Erythroblast (primary cell): ENCODE results near the gene ANKRD55.
"Not testable (repeated sequence)": the region's sequence is repeated elsewhere in the genome, so short reads cannot be mapped to it uniquely, and the experiment has no call there.

ENCODE experiments used
- DNase-seq, 2 experiments: peaks; one replicate each; lab custom pipeline; 2025; lab: John Stamatoyannopoulos, UW
- GATA1 ChIP-seq: IDR thresholded peaks from 2 replicates; pipeline ENCODE4 v1.6.1; 2011; ENCODE audit warnings: low read depth, mild to moderate bottlenecking, control low read depth, low read length, moderate library complexity
- POLR2A ChIP-seq: IDR thresholded peaks from 2 replicates; pipeline ENCODE4 v1.6.1; 2011; ENCODE audit warnings: mild to moderate bottlenecking, low read length

The ANKRD55 gene

DNA sequence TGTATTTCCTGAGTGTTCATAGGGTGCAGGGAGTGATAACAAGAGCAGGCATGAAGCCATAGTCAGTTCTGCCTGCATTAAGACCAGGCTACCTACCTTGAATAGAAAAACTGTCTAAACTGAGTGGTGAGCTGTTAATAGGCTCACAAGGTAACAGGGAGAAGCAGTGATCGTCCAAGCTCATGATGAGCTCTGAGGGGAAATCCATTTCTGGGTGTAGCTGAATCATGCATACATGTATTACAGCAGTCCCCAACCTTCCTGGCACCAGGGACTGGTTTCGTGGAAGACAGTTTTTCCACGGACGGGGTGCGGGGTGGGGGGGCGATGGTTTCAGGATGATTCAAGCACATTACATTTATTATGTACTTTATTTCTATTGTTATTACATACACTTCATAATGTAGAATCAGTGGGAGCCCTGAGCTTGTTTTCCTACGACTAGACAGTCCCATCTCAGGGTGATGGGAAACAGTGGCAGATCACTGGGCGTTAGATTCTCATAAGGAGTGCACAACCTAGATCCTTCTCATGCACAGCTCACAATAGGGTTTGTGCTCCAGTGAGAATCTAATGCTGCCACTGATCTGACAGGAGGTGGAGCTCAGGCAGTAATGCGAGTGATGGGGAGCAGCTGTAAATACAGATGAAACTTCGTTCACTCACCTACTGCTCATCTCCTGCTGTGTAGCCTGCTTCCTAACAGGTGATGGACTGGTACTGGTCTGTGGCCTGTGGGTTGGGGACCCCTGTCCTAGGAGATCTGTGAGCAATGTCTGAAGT is 138.4 kb downstream of the ANKRD55 start:
- no peak for DNase-seq
- TF ChIP-seq GATA1, result no peak
- TF ChIP-seq POLR2A, result no peak

DNA sequence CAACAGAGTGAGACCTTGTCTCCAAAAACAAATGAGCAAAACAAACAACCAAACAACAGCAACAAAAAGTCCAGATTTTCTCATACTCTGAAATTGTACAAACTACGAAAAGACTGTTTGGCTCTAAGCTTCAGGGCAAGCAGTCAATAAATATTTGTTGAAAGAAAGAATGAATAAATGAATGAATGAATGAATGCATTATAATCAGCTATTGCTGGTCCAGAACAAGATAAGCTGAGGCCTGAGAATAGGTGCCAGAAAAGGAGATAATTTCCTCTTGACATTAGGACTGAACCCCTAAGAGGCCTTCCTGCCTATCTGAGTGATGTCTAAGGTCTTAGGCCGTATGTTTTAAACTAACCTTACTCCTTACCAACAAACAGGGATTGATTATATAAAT is 139.2 kb downstream of the ANKRD55 start:
- DNase-seq, result no peak
- TF ChIP-seq GATA1 (no peak), POLR2A (no peak)

DNA sequence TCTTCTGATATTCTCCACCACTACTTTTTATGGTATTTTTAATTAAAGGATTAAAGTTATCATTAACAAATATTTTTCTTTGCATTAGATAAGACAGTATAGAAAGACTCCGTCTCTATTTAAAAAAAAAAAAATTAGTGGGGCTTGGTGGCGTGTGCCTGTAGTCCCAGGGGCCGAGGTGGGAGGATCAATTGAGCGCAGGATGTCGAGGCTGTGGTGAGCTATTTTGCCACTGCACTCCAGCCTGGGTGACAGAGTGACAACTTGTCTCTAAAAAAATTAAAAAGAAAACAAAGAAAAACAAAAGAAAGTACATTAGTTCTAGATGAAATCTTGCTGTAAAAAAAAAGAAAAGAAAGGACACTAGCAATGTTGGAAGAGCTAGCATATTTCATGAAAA is 141.0 kb downstream of the ANKRD55 start:
- no peak for TF ChIP-seq POLR2A
- TF ChIP-seq GATA1, result no peak
- no peak for DNase-seq

DNA sequence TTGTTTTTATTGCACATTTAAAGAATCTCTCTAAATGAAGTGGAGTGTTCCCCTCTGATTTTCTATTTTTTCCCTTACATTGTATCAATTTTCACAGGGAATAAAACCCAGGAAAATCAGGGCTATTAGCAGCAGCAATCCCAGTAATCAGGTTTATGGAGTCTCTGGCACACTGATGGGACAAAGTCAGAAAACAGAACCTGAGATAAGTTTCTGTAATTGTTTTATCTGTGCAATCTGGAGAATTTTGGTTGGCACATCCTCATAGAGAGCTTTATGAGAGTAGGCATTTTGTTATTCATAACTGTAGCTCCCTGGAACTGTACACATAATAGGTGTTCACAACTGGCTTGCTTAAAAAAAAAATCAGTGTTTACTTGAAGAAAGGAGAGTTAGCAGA is 141.5 kb downstream of the ANKRD55 start:
- TF ChIP-seq GATA1, result no peak
- TF ChIP-seq POLR2A, result no peak
- DNase-seq, result no peak

DNA sequence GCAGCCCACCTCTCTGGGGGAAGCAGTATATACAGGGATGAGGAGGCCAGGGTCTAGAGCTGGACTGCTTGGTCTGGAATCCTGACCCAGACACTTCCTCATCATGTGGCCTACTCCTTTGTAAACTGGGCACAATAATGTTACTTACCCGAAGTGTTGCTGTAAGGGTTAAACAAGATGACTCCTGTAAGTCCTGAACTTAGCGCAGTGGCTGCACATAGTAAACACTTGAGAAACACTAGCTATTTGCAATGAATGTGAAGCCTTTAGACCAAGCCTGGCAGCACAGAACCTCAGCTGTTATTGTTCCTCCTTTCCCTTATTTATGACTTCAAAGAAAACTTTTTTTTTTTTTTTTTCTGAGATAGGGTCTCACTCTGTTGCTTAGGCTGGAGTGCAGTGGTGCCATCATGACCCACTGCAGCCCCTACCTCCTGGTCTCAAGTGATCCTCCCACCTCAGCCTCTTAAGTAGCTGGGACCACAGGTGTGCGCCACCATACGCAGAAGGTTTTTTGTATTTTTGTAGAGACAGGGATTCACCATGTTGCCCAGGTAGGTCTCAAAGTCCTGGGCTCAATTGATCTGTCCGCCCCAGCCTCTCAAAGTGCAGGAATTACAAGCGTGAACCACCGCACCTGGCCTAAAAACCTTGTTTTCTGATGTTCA is 142.2 kb downstream of the ANKRD55 start:
- TF ChIP-seq GATA1, result no peak
- no peak for TF ChIP-seq POLR2A
- no peak for DNase-seq

DNA sequence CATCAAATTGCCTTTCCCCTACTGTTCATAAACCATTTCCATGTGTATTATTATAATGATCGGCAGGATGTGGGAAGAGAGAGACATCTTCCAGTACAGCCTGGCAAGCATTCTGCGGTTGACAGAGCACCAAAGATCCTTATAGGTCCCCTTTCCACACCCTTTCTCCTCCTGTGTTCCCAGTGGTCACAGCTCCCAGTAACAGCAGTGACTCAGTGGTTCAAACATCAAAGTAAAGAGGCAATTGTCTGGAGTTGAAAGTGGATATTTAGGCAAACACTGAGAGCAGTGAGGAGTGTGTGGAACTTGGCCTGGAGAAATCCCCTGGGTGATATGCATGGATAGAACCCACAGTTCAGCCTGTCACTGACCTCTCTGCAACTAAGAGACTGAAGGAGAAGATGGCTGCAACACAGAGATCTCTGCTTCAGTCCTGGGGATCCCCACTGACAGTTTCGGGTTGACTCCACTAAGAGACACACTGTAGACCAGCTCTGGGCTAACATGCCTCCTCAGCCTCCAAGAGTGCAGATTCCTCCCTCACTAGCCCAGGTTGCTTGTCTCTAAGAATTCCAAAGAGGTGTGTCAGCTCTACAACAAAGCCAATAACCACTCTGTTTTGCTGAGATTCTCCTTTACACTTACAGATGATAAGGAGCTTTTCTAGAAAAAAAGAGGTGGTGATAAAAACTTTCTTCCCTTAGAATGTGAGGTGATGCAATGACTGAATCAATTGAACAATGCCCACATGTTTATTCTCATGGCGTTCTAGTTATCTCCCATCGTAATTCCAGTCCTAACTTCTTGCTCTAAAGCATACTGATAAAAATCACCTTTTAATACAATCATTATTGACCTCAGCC is 143.9 kb downstream of the ANKRD55 start:
- no peak for DNase-seq

DNA sequence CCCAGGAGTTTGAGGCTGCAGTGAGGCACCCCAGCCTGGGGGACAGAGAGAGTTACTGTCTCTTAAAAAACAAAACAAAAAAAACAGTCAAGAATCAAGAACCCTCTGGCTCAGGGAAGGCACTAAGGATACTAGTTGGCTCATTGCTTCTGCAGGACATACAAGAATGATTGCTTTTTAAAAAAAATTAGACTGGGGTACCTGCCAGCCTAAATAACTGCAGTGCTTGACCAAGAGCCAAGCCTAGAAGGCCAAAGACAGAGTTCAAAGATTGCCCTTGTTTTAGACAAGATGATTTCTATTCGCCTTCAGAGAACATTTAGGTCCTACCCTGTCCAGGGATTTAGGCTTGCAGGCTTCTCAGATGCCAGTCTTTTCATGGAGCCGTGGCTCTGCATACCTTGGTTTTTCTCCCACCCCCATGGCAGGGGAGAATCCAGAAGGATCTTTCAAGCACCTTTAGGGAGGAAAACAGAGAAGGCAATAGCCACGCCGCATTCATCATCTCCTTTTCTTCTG is 144.6 kb downstream of the ANKRD55 start:
- TF ChIP-seq GATA1 (no peak), POLR2A (no peak)
- DNase-seq, result no peak

More for the DNA sequence above, 143.9 kb downstream of the ANKRD55 start:
- no peak for TF ChIP-seq GATA1
- TF ChIP-seq POLR2A, result no peak

DNA sequence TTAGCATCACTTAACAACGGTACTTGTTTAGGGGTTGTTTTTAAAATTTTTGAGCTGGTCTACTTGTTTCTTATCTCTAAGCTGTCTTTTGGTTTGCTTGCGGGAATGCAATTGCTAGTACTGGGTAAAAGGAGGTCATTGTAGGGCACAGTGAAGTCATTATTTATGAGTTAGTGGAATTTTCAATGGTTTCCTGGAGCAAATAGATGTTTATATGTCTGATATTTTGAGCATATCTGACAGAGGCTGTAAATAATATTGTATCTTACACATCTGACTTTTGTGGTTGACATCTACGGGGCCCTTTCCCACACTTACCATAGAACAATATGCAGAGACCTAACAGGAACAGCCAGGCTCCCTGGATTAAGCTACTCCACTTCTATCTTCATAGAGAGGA is 147.9 kb downstream of the ANKRD55 start:
- no peak for DNase-seq
- TF ChIP-seq GATA1, result no peak
- no peak for TF ChIP-seq POLR2A

DNA sequence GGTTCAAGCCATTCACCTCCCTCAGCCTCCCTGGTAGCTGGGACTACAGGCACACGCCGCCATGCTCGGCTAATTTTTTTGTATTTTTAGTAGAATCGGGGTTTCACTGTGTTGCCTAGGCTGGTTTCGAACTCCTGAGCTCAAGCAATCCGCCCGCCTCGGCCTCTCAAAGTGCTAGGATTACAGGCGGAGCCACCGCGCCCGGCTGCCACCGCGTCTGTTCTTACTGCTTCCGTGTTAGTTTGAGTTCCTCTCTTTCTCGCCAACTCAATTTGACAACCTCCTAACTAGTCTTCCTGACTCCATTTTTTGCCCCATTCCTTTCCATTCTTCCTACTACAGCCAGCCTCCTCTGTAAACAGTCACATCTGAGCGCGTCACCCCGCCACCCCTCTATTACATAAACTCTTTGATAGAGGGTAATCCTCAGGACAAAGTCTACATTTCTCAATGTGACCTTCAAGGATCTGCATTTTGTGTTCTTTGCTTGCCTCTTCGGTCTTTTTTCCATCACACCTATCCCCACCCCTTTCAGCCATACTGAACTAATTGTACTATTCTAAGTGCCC is 149.8 kb downstream of the ANKRD55 start:
- DNase-seq, result no peak

DNA sequence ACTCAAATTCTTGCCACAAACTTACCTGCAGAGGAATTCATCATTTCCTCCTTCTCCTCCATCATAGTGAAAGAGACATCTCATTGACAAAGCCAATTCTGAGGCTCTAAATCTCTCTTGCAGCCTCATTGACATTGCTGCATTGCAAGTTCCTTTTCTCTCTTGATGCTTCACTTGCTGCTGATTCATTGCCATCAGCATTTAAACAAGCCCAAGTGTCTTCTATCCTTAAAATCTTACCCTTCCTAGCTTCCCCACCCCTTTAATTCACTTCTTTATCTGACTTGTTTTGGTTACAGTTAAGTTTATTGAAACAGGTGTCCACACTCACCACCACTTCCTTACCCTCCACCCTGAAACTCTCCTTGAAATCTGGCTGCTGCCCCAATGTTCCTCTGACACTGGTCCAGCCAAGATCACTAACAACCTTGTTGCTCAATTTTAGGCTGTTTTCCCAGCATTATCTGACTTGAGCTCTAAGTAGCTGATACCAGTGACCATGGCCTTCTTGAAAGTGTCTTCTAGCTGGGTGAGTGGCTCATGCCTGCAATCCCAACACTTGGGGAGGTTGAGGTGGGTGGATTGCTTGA is 152.0 kb downstream of the ANKRD55 start:
- DNase-seq, result not testable (repeated sequence)

More for the DNA sequence above, 149.8 kb downstream of the ANKRD55 start:
- TF ChIP-seq GATA1, result no peak
- no peak for TF ChIP-seq POLR2A

DNA sequence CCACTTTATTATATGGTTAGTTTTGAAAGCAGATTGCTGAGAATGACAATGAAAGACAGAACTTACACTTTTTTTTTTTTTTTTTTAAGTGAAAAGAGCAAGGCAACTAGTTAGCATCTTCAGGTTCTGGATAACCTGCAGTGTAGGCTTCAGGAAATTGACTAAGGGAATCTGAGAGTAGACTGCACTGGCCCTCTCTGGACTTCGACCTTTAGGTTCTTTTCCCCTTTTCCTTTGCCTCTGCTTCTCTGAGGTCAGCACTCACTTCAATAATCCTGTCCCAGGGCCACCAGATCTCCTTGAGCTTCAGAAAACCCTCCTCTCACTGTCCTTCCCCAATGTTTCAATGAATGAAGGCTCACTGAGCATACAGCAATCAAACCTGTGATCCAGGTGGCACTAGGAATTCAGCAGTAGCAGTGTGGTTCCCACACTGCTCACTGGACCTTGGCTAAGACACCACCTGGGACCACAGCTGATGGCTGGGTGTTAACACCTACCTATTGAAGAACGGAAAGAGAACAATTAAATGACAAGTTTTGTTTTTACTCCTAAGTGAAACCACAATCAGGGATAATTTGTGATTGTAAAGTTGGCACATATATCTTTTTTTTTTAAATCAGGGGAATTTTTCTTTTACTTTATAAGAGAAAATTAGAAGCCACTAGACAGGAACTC is 152.6 kb downstream of the ANKRD55 start:
- no peak for DNase-seq
- TF ChIP-seq GATA1 (no peak), POLR2A (no peak)

DNA sequence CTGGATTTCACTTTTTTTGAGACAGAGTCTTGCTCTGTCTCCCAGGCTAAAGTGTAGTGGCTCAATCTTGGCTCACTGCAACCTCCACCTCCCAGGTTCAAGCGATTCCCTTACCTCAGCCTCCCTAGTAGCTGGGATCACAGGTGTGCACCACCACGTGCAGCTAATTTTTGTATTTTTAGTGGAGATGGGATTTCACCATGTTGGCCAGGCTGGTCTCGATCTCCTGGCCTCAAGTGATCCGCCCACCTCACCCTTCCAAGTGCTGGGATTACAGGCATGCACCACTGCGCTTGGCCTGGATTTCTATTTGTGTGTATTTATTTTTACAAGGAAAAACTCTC is 154.0 kb downstream of the ANKRD55 start:
- not testable (repeated sequence) for DNase-seq
